SK-N-SH (cell line): ENCODE data around the gene GPR61. TPM values are rescaled to one million over a fixed set of nuclear protein-coding genes. Genes with fewer than 3 reads are reported as not detected.

Source experiments
- CTCF ChIA-PET: fragments of 300-600, 350-600 bp; formaldehyde crosslinking; extraction: SDS; loops from one replicate; lab custom pipeline; 2021; lab: Yijun Ruan, JAX
- POLR2A ChIA-PET: fragments of 350-600 bp; sonication (Branson Sonifier 250); formaldehyde crosslinking; extraction: SDS; loops from one replicate; lab custom pipeline; 2020; ENCODE audit warnings: antibody characterized with exemption, inconsistent platforms; lab: Yijun Ruan, JAX
- DNase-seq: peaks from one replicate; pipeline ENCODE4 v3.0.0; 2012
- H2AFZ ChIP-seq: fragments of 200-600 bp; sonication (generic); 2 replicates; pipeline ENCODE4 v1.8.1; 2016; ENCODE audit warnings: antibody characterized with exemption, mild to moderate bottlenecking, low read depth
- H3F3A ChIP-seq: fragments of 200-600 bp; sonication (generic); replicated peaks from 2 replicates; pipeline ENCODE3; 2016; ENCODE audit warnings: antibody characterized with exemption, mild to moderate bottlenecking; ENCODE audit not compliant: insufficient read depth
- H3K27ac ChIP-seq, 2 experiments: fragments of 200-500 bp in 1 of 2; fragments of 200-600 bp in 1 of 2; sonication (Bioruptor generic) in 1 of 2; sonication (generic), shearing (Covaris generic) in 1 of 2; 2 replicates each; pipeline versions ENCODE4 v1.5.1 to v1.6.1; 2014 to 2016; ENCODE audit warnings: low read depth in 2 of 2, inconsistent platforms in 1 of 2, low read length in 1 of 2, mild to moderate bottlenecking in 1 of 2, mixed read lengths in 1 of 2
- H3K27me3 ChIP-seq: fragments of 200-600 bp; sonication (generic), shearing (Covaris generic); 2 replicates; pipeline ENCODE4 v1.6.1; 2016; ENCODE audit warnings: mixed run types; ENCODE audit not compliant: insufficient read depth
- H3K36me3 ChIP-seq, 2 experiments: fragments of 200-500 bp in 1 of 2; fragments of 200-600 bp in 1 of 2; sonication (Bioruptor generic) in 1 of 2; sonication (generic) in 1 of 2; replicated peaks in 1 of 2; 2 replicates each; pipeline versions ENCODE3 to v1.5.1; 2014 to 2016; ENCODE audit warnings: low read length in 1 of 2, mild to moderate bottlenecking in 1 of 2; ENCODE audit not compliant: insufficient read depth in 2 of 2, control insufficient read depth in 1 of 2
- H3K4me1 ChIP-seq, 2 experiments: fragments of 200-500 bp in 1 of 2; fragments of 200-600 bp in 1 of 2; sonication (Bioruptor generic) in 1 of 2; sonication (generic), shearing (Covaris generic) in 1 of 2; 2 replicates each; pipeline versions ENCODE4 v1.5.1 to v1.6.1; 2014 to 2016; ENCODE audit warnings: low read depth in 1 of 2, low read length in 1 of 2, mixed run types in 1 of 2; ENCODE audit not compliant: insufficient read depth in 2 of 2, control insufficient read depth in 1 of 2
- H3K4me2 ChIP-seq: fragments of 200-600 bp; sonication (generic), shearing (Covaris generic); 2 replicates; pipeline ENCODE4 v1.6.1; 2017; ENCODE audit warnings: mixed run types
- H3K4me3 ChIP-seq, 2 experiments: fragments of 200-500 bp in 1 of 2; fragments of 200-600 bp in 1 of 2; sonication (Bioruptor generic) in 1 of 2; sonication (generic), shearing (Covaris generic) in 1 of 2; 2 replicates each; pipeline versions ENCODE4 v1.5.1 to v1.8.1; 2014 to 2016; ENCODE audit warnings: low read depth in 2 of 2, inconsistent platforms in 1 of 2, low read length in 1 of 2, mild to moderate bottlenecking in 1 of 2, mixed read lengths in 1 of 2, moderate library complexity in 1 of 2
- H3K79me2 ChIP-seq: fragments of 200-600 bp; sonication (generic); 2 replicates; pipeline ENCODE4 v1.8.1; 2017; ENCODE audit warnings: mild to moderate bottlenecking; ENCODE audit not compliant: insufficient read depth
- H3K9ac ChIP-seq: fragments of 200-600 bp; sonication (generic); 2 replicates; pipeline ENCODE4 v1.6.1; 2017; ENCODE audit warnings: mixed run types
- H3K9me2 ChIP-seq: fragments of 200-600 bp; sonication (generic); 2 replicates; pipeline ENCODE4 v1.6.1; 2017; ENCODE audit warnings: mixed run types
- H3K9me3 ChIP-seq: fragments of 200-600 bp; sonication (generic); 2 replicates; pipeline ENCODE4 v1.6.1; 2017; ENCODE audit warnings: mixed run types, mild to moderate bottlenecking, moderate library complexity
- H4K20me1 ChIP-seq: fragments of 200-600 bp; sonication (generic); 2 replicates; pipeline ENCODE4 v1.6.1; 2017; ENCODE audit warnings: mild to moderate bottlenecking, mixed run types; ENCODE audit not compliant: insufficient read depth
- CHD2 ChIP-seq: fragments of 150-350 bp; IDR thresholded peaks from 2 replicates; pipeline ENCODE4 v1.6.1; 2018; ENCODE audit warnings: low read length; ENCODE audit not compliant: partially characterized antibody
- ELF1 ChIP-seq: IDR thresholded peaks from 2 replicates; pipeline ENCODE4 v1.4.0; 2012
- EZH2phosphoT487 ChIP-seq: fragments of 200-600 bp; sonication (generic); IDR thresholded peaks from 2 replicates; pipeline ENCODE4 v1.6.1; 2017; ENCODE audit warnings: low read depth, mixed run types, mild to moderate bottlenecking, antibody characterized with exemption, moderate library complexity, borderline replicate concordance
- FOSL2 ChIP-seq: IDR thresholded peaks from 2 replicates; pipeline ENCODE4 v1.4.0; 2012; ENCODE audit warnings: low read depth, mild to moderate bottlenecking, moderate library complexity, borderline replicate concordance
- FOXJ3 ChIP-seq: sonication (generic); formaldehyde crosslinking; IDR thresholded peaks from 2 replicates; pipeline ENCODE4 v1.5.1; 2020; ENCODE audit warnings: mild to moderate bottlenecking, missing genetic modification reagents
- GABPA ChIP-seq: IDR thresholded peaks from 2 replicates; pipeline ENCODE4 v1.4.0; 2012; ENCODE audit warnings: low read depth, mild to moderate bottlenecking
- GATA2 ChIP-seq: sonication (generic); formaldehyde crosslinking; IDR thresholded peaks from 2 replicates; pipeline ENCODE4 v1.5.0; 2020; ENCODE audit warnings: mild to moderate bottlenecking, missing genetic modification reagents
- JUND ChIP-seq: IDR thresholded peaks from 2 replicates; pipeline ENCODE4 v1.4.0; 2012
- MXI1 ChIP-seq: IDR thresholded peaks from 2 replicates; pipeline ENCODE4 v1.6.1; 2012; ENCODE audit warnings: mild to moderate bottlenecking, low read depth, low read length, improper control_type of control experiment
- NFIC ChIP-seq: IDR thresholded peaks from 2 replicates; pipeline ENCODE4 v1.4.0; 2012; ENCODE audit warnings: borderline replicate concordance
- NRF1 ChIP-seq: IDR thresholded peaks from 2 replicates; pipeline ENCODE4 v1.6.1; 2012; ENCODE audit warnings: low read depth, mild to moderate bottlenecking, low read length
- POLR2AphosphoS5 ChIP-seq: IDR thresholded peaks from 2 replicates; pipeline ENCODE4 v1.6.1; 2012; ENCODE audit warnings: low read depth, low read length
- RAD21 ChIP-seq: IDR thresholded peaks from 2 replicates; pipeline ENCODE4 v1.6.1; 2012; ENCODE audit warnings: mild to moderate bottlenecking, low read length
- REST ChIP-seq: IDR thresholded peaks from 2 replicates; pipeline ENCODE4 v1.6.1; 2012; ENCODE audit warnings: mild to moderate bottlenecking, low read depth, low read length, moderate library complexity
- RFX5 ChIP-seq: IDR thresholded peaks from 2 replicates; pipeline ENCODE4 v1.6.1; 2012; ENCODE audit warnings: mild to moderate bottlenecking, improper control_type of control experiment, low read length
- RXRA ChIP-seq: IDR thresholded peaks from 2 replicates; pipeline ENCODE4 v1.4.0; 2012; ENCODE audit warnings: low read depth, mild to moderate bottlenecking, borderline replicate concordance
- SIN3A ChIP-seq: IDR thresholded peaks from 2 replicates; pipeline ENCODE4 v1.6.1; 2012; ENCODE audit warnings: low read depth, mild to moderate bottlenecking, low read length, moderate library complexity, borderline replicate concordance
- SMC3 ChIP-seq: IDR thresholded peaks from 2 replicates; pipeline ENCODE4 v1.6.1; 2012; ENCODE audit warnings: low read depth, low read length, improper control_type of control experiment
- TAF1 ChIP-seq: IDR thresholded peaks from 2 replicates; pipeline ENCODE4 v1.6.1; 2012; ENCODE audit warnings: low read depth, mild to moderate bottlenecking, low read length, moderate library complexity, borderline replicate concordance
- YY1 ChIP-seq: IDR thresholded peaks from 2 replicates; pipeline ENCODE4 v1.4.0; 2012; ENCODE audit warnings: low read depth, mild to moderate bottlenecking
- ZBTB33 ChIP-seq: IDR thresholded peaks from 2 replicates; pipeline ENCODE4 v1.4.0; 2012; ENCODE audit warnings: low read depth, borderline replicate concordance
- WGBS: methylation state at CpG from one replicate; pipeline ENCODE4 v1.1.6; 2017; ENCODE audit warnings: low lambda C conversion rate; 5-methylcytosine and 5-hydroxymethylcytosine counted together
- polyA plus RNA-seq, 3 experiments: library from polyadenylated mRNA; depleted of rRNA; stranded (reverse); fragments of >200 nt; gene quantifications; 2 replicates each; pipeline ENCODE4 v1.2.3, GENCODE V29; 2012
- TF ChIP-seq, protein P1 (sequence below): fragments of 200-600 bp; sonication (generic); IDR thresholded peaks from 2 replicates; pipeline ENCODE4 v1.6.1; 2017; ENCODE audit warnings: antibody characterized with exemption, mild to moderate bottlenecking, moderate library complexity

GPR61 gene
- polyA plus RNA-seq, 1 of the 3 experiments (the other 2 are of a cell fraction) = not detected

- ChIA-PET POLR2A (interaction anchor here (0.9 kb wide), 1 partner anchor 8 kb away, joined by 3 read pairs; no protein-coding TSS in a partner anchor), CTCF (interaction anchor here (0.7 to 26.3 kb wide), 10 partner anchors 7 to 445 kb away, joined by 3 to 1710 read pairs (median 10); partner anchors contain the start of genes AHCYL1, AMIGO1, ATXN7L2 and CYB561D1)
- Histone ChIP-seq H3K9ac (no peak overlapping the region), H3K79me2 (no peaks in the 10 kb centered on the region), H3K27ac (no peak overlapping the region), H4K20me1 (no peaks in the 10 kb centered on the region), H3K4me1 (peaks cover 0 to 14% of the 10 kb centered on the region in 2 experiments; a peak in 1 of 4 replicates), H3K27me3 (no peaks in the 10 kb centered on the region), H3K4me3 (no peak overlapping the region), H3K9me2 (no peaks in the 10 kb centered on the region), H3K36me3 (no peaks in the 10 kb centered on the region), H3K9me3 (no peaks in the 10 kb centered on the region), H3F3A (no peaks in the 10 kb centered on the region), H2AFZ (no peak overlapping the region), H3K4me2 (no peak overlapping the region)
- no peak for TF ChIP-seq FOSL2
- TF ChIP-seq SIN3A = no peak
- TF ChIP-seq JUND = no peak
- no peak for TF ChIP-seq ZBTB33
- TF ChIP-seq SMC3 = no peak
- TF ChIP-seq, protein P1, sequence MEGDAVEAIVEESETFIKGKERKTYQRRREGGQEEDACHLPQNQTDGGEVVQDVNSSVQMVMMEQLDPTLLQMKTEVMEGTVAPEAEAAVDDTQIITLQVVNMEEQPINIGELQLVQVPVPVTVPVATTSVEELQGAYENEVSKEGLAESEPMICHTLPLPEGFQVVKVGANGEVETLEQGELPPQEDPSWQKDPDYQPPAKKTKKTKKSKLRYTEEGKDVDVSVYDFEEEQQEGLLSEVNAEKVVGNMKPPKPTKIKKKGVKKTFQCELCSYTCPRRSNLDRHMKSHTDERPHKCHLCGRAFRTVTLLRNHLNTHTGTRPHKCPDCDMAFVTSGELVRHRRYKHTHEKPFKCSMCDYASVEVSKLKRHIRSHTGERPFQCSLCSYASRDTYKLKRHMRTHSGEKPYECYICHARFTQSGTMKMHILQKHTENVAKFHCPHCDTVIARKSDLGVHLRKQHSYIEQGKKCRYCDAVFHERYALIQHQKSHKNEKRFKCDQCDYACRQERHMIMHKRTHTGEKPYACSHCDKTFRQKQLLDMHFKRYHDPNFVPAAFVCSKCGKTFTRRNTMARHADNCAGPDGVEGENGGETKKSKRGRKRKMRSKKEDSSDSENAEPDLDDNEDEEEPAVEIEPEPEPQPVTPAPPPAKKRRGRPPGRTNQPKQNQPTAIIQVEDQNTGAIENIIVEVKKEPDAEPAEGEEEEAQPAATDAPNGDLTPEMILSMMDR = no peak
- TF ChIP-seq MXI1 = no peak
- TF ChIP-seq NRF1 = no peak
- no peak for TF ChIP-seq YY1
- no peak for TF ChIP-seq TAF1
- no peak for TF ChIP-seq ELF1
- TF ChIP-seq NFIC = no peak
- TF ChIP-seq RXRA = no peak
- no peak for TF ChIP-seq GATA2 (CRISPR knock-in tag)
- DNase-seq = no peak
- WGBS = 78% methylated on average over 3 of the region's 3 CpGs
Measured at GRCh38 chr1:109541102-109541501, 1.4 kb downstream of the GPR61 start.

- H3K4me1 ChIP-seq = peaks cover 0 to 17% of the 10 kb centered on the region in 2 experiments; a peak in 2 of 4 replicates
- no peak overlapping the region for H3K27ac ChIP-seq
- no peak overlapping the region for H2AFZ ChIP-seq
- no peaks in the 10 kb centered on the region for H3K9me3 ChIP-seq
- no peak overlapping the region for H3K4me2 ChIP-seq
- DNase-seq = no peak
- H4K20me1 ChIP-seq = no peaks in the 10 kb centered on the region
- peaks cover 7% of the 10 kb centered on the region for H3K79me2 ChIP-seq
- CTCF ChIA-PET = interaction anchor here (1.0 to 26.3 kb wide), 5 partner anchors 9 to 265 kb away, joined by 4 to 1710 read pairs (median 107); partner anchors contain the start of genes AMIGO1, ATXN7L2 and CYB561D1
- POLR2A ChIA-PET = no interaction called here
- no peak overlapping the region for H3K4me3 ChIP-seq
- 75% methylated on average over 9 of the region's 10 CpGs for WGBS
- H3K9me2 ChIP-seq = no peaks in the 10 kb centered on the region
- peaks cover under 1% of the 10 kb centered on the region for H3F3A ChIP-seq
- H3K27me3 ChIP-seq = no peaks in the 10 kb centered on the region
- H3K36me3 ChIP-seq = no peaks in the 10 kb centered on the region
- H3K9ac ChIP-seq = no peak overlapping the region
- no peak for TF ChIP-seq RAD21
- TF ChIP-seq GABPA = no peak
- no peak for TF ChIP-seq EZH2phosphoT487
- no peak for TF ChIP-seq POLR2AphosphoS5
- TF ChIP-seq JUND = no peak
- TF ChIP-seq CHD2 = no peak
- no peak for TF ChIP-seq ELF1
- TF ChIP-seq SMC3 = no peak
- no peak for TF ChIP-seq RFX5
- no peak for TF ChIP-seq REST
- TF ChIP-seq FOXJ3 (CRISPR knock-in tag) = no peak
Measured at GRCh38 chr1:109542657-109543056, 3.0 kb downstream of the GPR61 start.
